Parathyroid adenoma (tissue), 2 donors: ENCODE data around the gene KCNQ1.

Experiments used
- H2AFZ ChIP-seq: fragments of 300-600 bp; sonication (generic); one replicate; pipeline ENCODE4 v1.7.0; 2017; ENCODE audit warnings: antibody characterized with exemption, mild to moderate bottlenecking
- H3K27ac ChIP-seq: fragments of 300-600 bp; sonication (generic); one replicate; pipeline ENCODE4 v1.7.0; 2017
- H3K27me3 ChIP-seq: fragments of 300-600 bp; sonication (generic); one replicate; pipeline ENCODE4 v1.7.0; 2017; ENCODE audit warnings: low read length; ENCODE audit not compliant: control insufficient read depth, insufficient read depth
- H3K36me3 ChIP-seq: fragments of 300-600 bp; sonication (generic); one replicate; pipeline ENCODE4 v1.7.0; 2017; ENCODE audit warnings: low read length; ENCODE audit not compliant: control insufficient read depth, insufficient read depth
- H3K4me1 ChIP-seq: fragments of 300-600 bp; sonication (generic); one replicate; pipeline ENCODE4 v1.7.0; 2017; ENCODE audit warnings: control low read depth
- H3K4me2 ChIP-seq: fragments of 300-600 bp; sonication (generic); one replicate; pipeline ENCODE4 v1.7.0; 2017; ENCODE audit warnings: low read length
- H3K4me3 ChIP-seq: fragments of 300-600 bp; sonication (generic); one replicate; pipeline ENCODE4 v1.7.0; 2017; ENCODE audit warnings: low read depth, low read length
- H3K79me2 ChIP-seq: fragments of 300-600 bp; sonication (generic); one replicate; pipeline ENCODE4 v1.7.0; 2017; ENCODE audit warnings: control low read depth
- H3K9ac ChIP-seq: fragments of 300-600 bp; sonication (generic); one replicate; pipeline ENCODE4 v1.7.0; 2017; ENCODE audit warnings: mild to moderate bottlenecking
- H3K9me3 ChIP-seq: fragments of 300-600 bp; sonication (generic); one replicate; pipeline ENCODE4 v1.7.0; 2017; ENCODE audit warnings: low read length; ENCODE audit not compliant: control insufficient read depth
- CTCF ChIP-seq: fragments of 300-600 bp; sonication (generic); IDR thresholded peaks from one replicate; pipeline ENCODE4 v1.7.0; 2017; ENCODE audit warnings: antibody characterized with exemption, mild to moderate bottlenecking
- donor health status: primary hyperparathyroidism.

The KCNQ1 gene

GRCh38 chr11:2517386-2518064 lies 72.7 kb downstream of the KCNQ1 start:
- Histone ChIP-seq H3K27ac (no peak overlapping the region), H3K27me3 (no peaks in the 10 kb centered on the region), H3K4me1 (no peaks in the 10 kb centered on the region), H2AFZ (no peak overlapping the region), H3K36me3 (no peaks in the 10 kb centered on the region), H3K79me2 (no peaks in the 10 kb centered on the region), H3K4me3 (no peak overlapping the region), H3K4me2 (no peak overlapping the region), H3K9me3 (no peaks in the 10 kb centered on the region), H3K9ac (no peak overlapping the region)
- TF ChIP-seq CTCF: no peak

- TF ChIP-seq CTCF: no peak
- H3K36me3 ChIP-seq: no peaks in the 10 kb centered on the region
- H3K79me2 ChIP-seq: no peaks in the 10 kb centered on the region
- no peak overlapping the region for H2AFZ ChIP-seq
- no peak overlapping the region for H3K4me2 ChIP-seq
- no peaks in the 10 kb centered on the region for H3K27me3 ChIP-seq
- no peak overlapping the region for H3K27ac ChIP-seq
- no peaks in the 10 kb centered on the region for H3K4me1 ChIP-seq
- H3K9ac ChIP-seq: no peak overlapping the region
- H3K9me3 ChIP-seq: no peaks in the 10 kb centered on the region
- H3K4me3 ChIP-seq: no peak overlapping the region
These were observed 73.5 kb downstream of the KCNQ1 start for GRCh38 chr11:2518111-2518982.

- no peaks in the 10 kb centered on the region for H3K27me3 ChIP-seq
- no peak overlapping the region for H3K4me3 ChIP-seq
- no peak overlapping the region for H2AFZ ChIP-seq
- no peak overlapping the region for H3K4me2 ChIP-seq
- no peak overlapping the region for H3K9ac ChIP-seq
- H3K79me2 ChIP-seq: no peaks in the 10 kb centered on the region
- H3K36me3 ChIP-seq: no peaks in the 10 kb centered on the region
- no peak overlapping the region for H3K27ac ChIP-seq
- H3K9me3 ChIP-seq: no peaks in the 10 kb centered on the region
- H3K4me1 ChIP-seq: no peaks in the 10 kb centered on the region
- TF ChIP-seq CTCF: no peak
These were observed 74.2 kb downstream of the KCNQ1 start for GRCh38 chr11:2518983-2519340.

- TF ChIP-seq CTCF: no peak
- Histone ChIP-seq H3K27ac (no peak overlapping the region), H3K9me3 (no peaks in the 10 kb centered on the region), H3K79me2 (no peaks in the 10 kb centered on the region), H3K4me3 (no peak overlapping the region), H3K27me3 (no peaks in the 10 kb centered on the region), H3K9ac (no peak overlapping the region), H2AFZ (no peak overlapping the region), H3K36me3 (no peaks in the 10 kb centered on the region), H3K4me1 (peaks cover 4% of the 10 kb centered on the region), H3K4me2 (no peak overlapping the region)
These were observed 74.7 kb downstream of the KCNQ1 start for GRCh38 chr11:2519517-2519861.
